Heart right ventricle (tissue), 16 donors: ENCODE results near the gene THSD7B. TPM values are rescaled to one million over a fixed set of nuclear protein-coding genes. Genes with fewer than 3 reads are reported as not detected.

ENCODE experiments used
- ATAC-seq, 8 donors: fragments of 200-7000 bp; cut with Tn5 transposase; one replicate each; pipeline ENCODE4 v1.9.1; 2020; ENCODE audit warnings: mild to moderate bottlenecking in 8 of 8, moderate library complexity in 8 of 8, moderate number of reproducible peaks in 1 of 8
- DNase-seq, 2 donors: peaks; one replicate each; pipeline ENCODE4 v3.0.0-alpha.2; 2020
- H3K27ac ChIP-seq, 10 donors: fragments of 200-600 bp; sonication (generic) in 2 of 10; one replicate each; pipeline versions ENCODE4 v1.5.0 to v1.8.0; 2020 to 2022; ENCODE audit warnings: mild to moderate bottlenecking in 3 of 10
- H3K27me3 ChIP-seq, 7 donors: fragments of 200-600 bp; one replicate each; pipeline ENCODE4 v1.8.0; 2021 to 2022; ENCODE audit warnings: mild to moderate bottlenecking in 2 of 7
- H3K36me3 ChIP-seq, 9 donors: fragments of 200-600 bp; sonication (generic) in 1 of 9; one replicate each; pipeline versions ENCODE4 v1.5.0 to v1.8.0; 2020 to 2022; ENCODE audit warnings: mild to moderate bottlenecking in 2 of 9
- H3K4me1 ChIP-seq, 9 donors: fragments of 200-600 bp; sonication (generic) in 1 of 9; one replicate each; pipeline versions ENCODE4 v1.5.0 to v1.8.0; 2020 to 2022; ENCODE audit warnings: mild to moderate bottlenecking in 4 of 9
- H3K4me3 ChIP-seq, 10 donors: fragments of 200-600 bp; sonication (generic) in 2 of 10; one replicate each; pipeline versions ENCODE4 v1.5.0 to v1.8.0; 2020 to 2022; ENCODE audit warnings: mild to moderate bottlenecking in 7 of 10, moderate library complexity in 2 of 10
- H3K9me3 ChIP-seq, 11 donors: fragments of 200-600 bp in 10 of 11; sonication (generic) in 2 of 11; one replicate each; pipeline versions ENCODE4 v1.5.0 to v1.8.0; 2013 to 2022; ENCODE audit warnings: mild to moderate bottlenecking in 2 of 11, control low read depth in 1 of 11, moderate library complexity in 1 of 11
- WGBS, 2 donors: extraction: QIAGEN DNeasy Blood & Tissue Kit; methylation state at CpG; one replicate each; pipeline ENCODE4 v1.1.7; 2013; ENCODE audit warnings: inconsistent platforms in 1 of 2; 5-methylcytosine and 5-hydroxymethylcytosine counted together
- intact Hi-C, 10 donors: fragments of 100-400 bp; cut with DNase I; formaldehyde crosslinking; loops; one replicate each; pipeline versions ENCODE4 v1.11.1 to v1.14.2; 2022
- polyA plus RNA-seq, 2 donors: library from polyadenylated mRNA; stranded (reverse); fragments of 200-250 nt; gene quantifications; one replicate each; pipeline ENCODE4 v1.2.3, GENCODE V29; 2013
- total RNA-seq, 10 donors: library from RNA; stranded (reverse); fragmentation: NEBNext Ultra II Directional in 3 of 10; extraction: Animal tissue kit (Norgen Biotek cat#: 25700) in 3 of 10; gene quantifications; one replicate each; pipeline versions ENCODE4 v1.2.1 to v1.2.4, GENCODE V29; 2021 to 2023
- TF ChIP-seq, protein P1 (sequence below), 9 donors: fragments of 200-600 bp; sonication (generic) in 2 of 9; IDR thresholded peaks; one replicate each; pipeline versions ENCODE4 v1.5.0 to v1.8.0; 2021 to 2022; ENCODE audit warnings: antibody characterized with exemption in 9 of 9, mild to moderate bottlenecking in 5 of 9, moderate library complexity in 1 of 9
- donor health status: Arrhythmogenic right ventricular cardiomyopathy.
- donor health status: ischemic (EF 13 %, LVEDD 7.1; RV severe dilation, severe dysfunction).
- donor health status: healthy with polysubstance abuse.
- donor health status: DM: no; HTN: yes; CAD: no.
- donor health status: DM: no; HTN: no; CAD: no.
- donor health status: ischemic (EF 25% LVEDD 6.9; RV normal size, moderate dysfunction).
- donor health status: ischemic (EF 25% LVEDD 5.7; RV mildly dilated, moderate dysfunction).
- donor health status: healthy.
- donor health status: DM: yes; HTN: yes; CAD: no.
- donor health status: Ischemic cardiomyopathy.
- donor health status: ischemic (EF 35%, LVEDD 5.7; RV mildly dilated, moderate dysfunction).
- donor health status: nonischemic (EF 11% LVEDD 7.7; RV severe dilation, severe dysfunction).
- donor health status: DM: yes; HTN: yes; CAD: no.
- donor health status: PGD.
- donor health status: ischemic (EF 29% LVEDD 5.4; RV normal size, mild dysfunction).
- donor health status: nonischemic (EF 23%, LVEDD 6.1; RV moderate dilation, normal function).

THSD7B gene
- total and polyA plus RNA-seq, 12 donors = 0.01 to 0.39 (median 0.18) TPM

DNA sequence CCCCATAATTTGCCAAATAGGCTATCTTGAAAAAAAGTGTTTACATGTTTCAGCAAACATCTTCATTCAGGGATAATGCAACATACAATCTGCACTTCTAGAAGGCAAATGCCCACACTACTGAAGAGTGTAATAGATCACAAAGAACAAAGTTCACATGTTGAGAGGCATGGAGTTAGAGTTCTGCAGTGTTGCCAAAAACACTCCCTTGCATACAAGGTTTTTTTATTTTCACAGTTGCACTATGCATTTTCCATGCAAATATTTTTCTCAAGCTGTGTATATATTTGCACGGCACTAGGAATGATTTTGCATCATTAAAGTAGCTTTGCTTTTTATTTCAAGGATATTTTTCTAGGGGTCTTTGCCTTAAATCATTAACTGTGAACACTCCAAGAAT is 409.9 kb downstream of the THSD7B start:
- H3K27ac ChIP-seq = no peak overlapping the region
- H3K4me3 ChIP-seq = no peak overlapping the region
- H3K27me3 ChIP-seq = no peaks in the 10 kb centered on the region
- peaks cover 0 to 7% (median 0%) of the 10 kb centered on the region in 9 donors for H3K4me1 ChIP-seq
- H3K36me3 ChIP-seq = no peaks in the 10 kb centered on the region
- TF ChIP-seq, protein P1, sequence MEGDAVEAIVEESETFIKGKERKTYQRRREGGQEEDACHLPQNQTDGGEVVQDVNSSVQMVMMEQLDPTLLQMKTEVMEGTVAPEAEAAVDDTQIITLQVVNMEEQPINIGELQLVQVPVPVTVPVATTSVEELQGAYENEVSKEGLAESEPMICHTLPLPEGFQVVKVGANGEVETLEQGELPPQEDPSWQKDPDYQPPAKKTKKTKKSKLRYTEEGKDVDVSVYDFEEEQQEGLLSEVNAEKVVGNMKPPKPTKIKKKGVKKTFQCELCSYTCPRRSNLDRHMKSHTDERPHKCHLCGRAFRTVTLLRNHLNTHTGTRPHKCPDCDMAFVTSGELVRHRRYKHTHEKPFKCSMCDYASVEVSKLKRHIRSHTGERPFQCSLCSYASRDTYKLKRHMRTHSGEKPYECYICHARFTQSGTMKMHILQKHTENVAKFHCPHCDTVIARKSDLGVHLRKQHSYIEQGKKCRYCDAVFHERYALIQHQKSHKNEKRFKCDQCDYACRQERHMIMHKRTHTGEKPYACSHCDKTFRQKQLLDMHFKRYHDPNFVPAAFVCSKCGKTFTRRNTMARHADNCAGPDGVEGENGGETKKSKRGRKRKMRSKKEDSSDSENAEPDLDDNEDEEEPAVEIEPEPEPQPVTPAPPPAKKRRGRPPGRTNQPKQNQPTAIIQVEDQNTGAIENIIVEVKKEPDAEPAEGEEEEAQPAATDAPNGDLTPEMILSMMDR (IDR thresholded peaks at IDR 0.05) = no peak
- WGBS, 2 donors = 69 to 88% methylated on average over 1 of the region's 1 CpG
- no peaks in the 10 kb centered on the region for H3K9me3 ChIP-seq
- DNase-seq (no peak), ATAC-seq (no peak)
- intact Hi-C loops = no loop called here

DNA sequence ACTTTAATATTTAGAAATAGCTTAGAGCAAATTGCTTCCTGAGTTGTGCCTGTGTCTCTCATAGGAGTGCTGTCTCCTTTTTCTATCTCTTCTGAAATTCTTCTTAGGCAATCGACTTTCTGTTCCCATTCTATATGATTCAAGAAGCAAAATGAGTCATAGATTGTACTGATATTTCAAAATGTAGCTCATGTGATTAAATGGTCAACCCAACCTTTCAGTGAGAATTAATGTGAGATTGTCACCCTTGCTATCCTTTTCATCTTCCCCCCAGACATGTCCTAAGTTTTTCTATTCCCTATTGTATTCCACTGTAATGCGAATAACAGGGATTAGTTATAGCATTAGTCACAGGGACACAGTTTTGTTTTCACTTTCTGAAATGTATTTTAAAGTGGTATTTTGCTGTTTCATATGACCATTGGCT is 413.6 kb downstream of the THSD7B start:
- peak overlapping the region in 1 of 10 donors; percentile 31 for H3K27ac ChIP-seq
- ATAC-seq (no peak), DNase-seq (no peak)
- 47 to 71% methylated on average over 2 of the region's 2 CpGs for WGBS, 2 donors
- no peak overlapping the region for H3K4me3 ChIP-seq
- H3K27me3 ChIP-seq = no peaks in the 10 kb centered on the region
- H3K9me3 ChIP-seq = no peaks in the 10 kb centered on the region
- peaks cover 0 to 7% (median 0%) of the 10 kb centered on the region in 9 donors for H3K4me1 ChIP-seq
- H3K36me3 ChIP-seq = no peaks in the 10 kb centered on the region
- TF ChIP-seq, protein P1 (IDR thresholded peaks at IDR 0.05) = no peak
- intact Hi-C loops = no loop called here

DNA sequence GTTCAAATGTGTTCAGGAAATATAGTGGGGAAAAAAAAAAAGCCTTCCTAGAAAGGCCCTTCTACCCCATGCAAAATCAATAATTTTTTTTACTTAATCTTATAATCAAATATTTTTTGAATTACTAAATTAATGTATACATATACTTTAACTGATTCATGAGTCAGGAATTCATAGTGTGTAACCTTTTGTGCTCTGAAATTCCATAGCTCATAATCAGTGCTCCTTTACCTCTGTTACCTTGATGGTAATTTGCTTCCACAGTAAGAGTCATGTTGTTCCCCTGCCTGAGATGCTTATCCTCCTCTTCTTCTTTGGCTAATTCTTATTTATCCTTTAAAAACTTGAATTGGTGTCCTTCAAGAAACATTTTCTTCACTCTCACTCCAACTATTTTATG is 414.2 kb downstream of the THSD7B start:
- DNase-seq = no peak
- H3K27ac ChIP-seq = peak overlapping the region in 1 of 10 donors; percentile 31

DNA sequence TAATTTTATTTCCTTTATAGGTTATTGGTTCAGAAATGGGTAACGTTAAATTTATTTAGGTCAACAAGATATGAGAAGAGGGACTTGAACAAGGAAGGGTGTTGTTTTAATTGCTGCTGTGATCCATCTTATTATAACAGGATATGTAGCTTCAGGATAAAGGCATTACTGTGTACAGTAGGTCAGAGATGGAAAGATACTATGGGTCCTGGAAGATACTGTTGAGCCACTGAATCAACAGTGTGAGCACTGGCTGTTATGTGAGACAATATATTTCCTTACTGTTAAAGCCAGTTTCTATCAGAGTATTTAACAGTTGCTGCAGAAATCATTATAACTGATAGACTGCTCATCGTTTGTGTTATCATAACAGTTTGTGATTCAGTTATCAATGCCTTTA is 414.7 kb downstream of the THSD7B start:
- H3K36me3 ChIP-seq = no peaks in the 10 kb centered on the region
- WGBS, 2 donors = 81 to 86% methylated on average over 2 of the region's 2 CpGs
- DNase-seq = no peak
- no peak overlapping the region for H3K27ac ChIP-seq
- H3K9me3 ChIP-seq = peaks cover 0 to under 1% (median 0%) of the 10 kb centered on the region in 11 donors
- no peak overlapping the region for H3K4me3 ChIP-seq
- TF ChIP-seq, protein P1 (IDR thresholded peaks at IDR 0.05) = no peak
- H3K27me3 ChIP-seq = no peaks in the 10 kb centered on the region
- intact Hi-C loops = no loop called here
- H3K4me1 ChIP-seq = peaks cover 0 to 7% (median 0%) of the 10 kb centered on the region in 9 donors
- ATAC-seq = no peak

More for the DNA sequence above, 414.2 kb downstream of the THSD7B start:
- no peak for ATAC-seq
- TF ChIP-seq, protein P1 (IDR thresholded peaks at IDR 0.05) = no peak
- no peaks in the 10 kb centered on the region for H3K9me3 ChIP-seq
- H3K36me3 ChIP-seq = no peaks in the 10 kb centered on the region
- H3K4me1 ChIP-seq = peaks cover 0 to 7% (median 0%) of the 10 kb centered on the region in 9 donors
- H3K27me3 ChIP-seq = no peaks in the 10 kb centered on the region
- H3K4me3 ChIP-seq = no peak overlapping the region
- intact Hi-C loops = no loop called here
